K562 (cell line): ENCODE results near the gene RNF115.

Experiments
- CBX3 ChIP-seq, 2 experiments: IDR thresholded peaks; 1 replicate in 1 of 2; 2 replicates in 1 of 2; pipeline ENCODE4 v1.6.1; 2012; ENCODE audit warnings: inconsistent platforms in 2 of 2, low read length in 2 of 2, borderline replicate concordance in 1 of 2, control low read depth in 1 of 2
- EGR1 ChIP-seq: fragments of 450-650 bp; conservative IDR thresholded peaks from 2 replicates; pipeline ENCODE4 v1.6.1; 2017; ENCODE audit warnings: mild to moderate bottlenecking
- FOSL1 ChIP-seq: fragments of 200-800 bp; sonication (Bioruptor generic); conservative IDR thresholded peaks from 2 replicates; pipeline ENCODE4 v1.6.1; 2016; ENCODE audit warnings: missing genetic modification characterization, missing compliant biosample characterization
- GATAD2B ChIP-seq: fragments of 450-650 bp; IDR thresholded peaks from 2 replicates; pipeline ENCODE4 v1.6.1; 2017; ENCODE audit warnings: mild to moderate bottlenecking, borderline replicate concordance
- HNRNPUL1 ChIP-seq: fragments of 200-400 bp; formaldehyde crosslinking; IDR thresholded peaks from 2 replicates; pipeline ENCODE4 v1.6.1; 2017; ENCODE audit warnings: low read length
- KLF13 ChIP-seq: fragments of 450-650 bp; IDR thresholded peaks from 2 replicates; pipeline ENCODE4 v1.6.1; 2016; ENCODE audit warnings: missing genetic modification characterization, low read depth, mild to moderate bottlenecking, missing compliant biosample characterization, moderate library complexity, borderline replicate concordance
- KLF16 ChIP-seq: IDR thresholded peaks from 2 replicates; pipeline ENCODE4 v1.6.1; 2016; ENCODE audit warnings: antibody characterized with exemption
- MEF2D ChIP-seq: conservative IDR thresholded peaks from 2 replicates; pipeline ENCODE4 v1.6.1; 2016; ENCODE audit warnings: low read depth, missing genetic modification characterization, missing compliant biosample characterization
- SETDB1 ChIP-seq: IDR thresholded peaks from one replicate; pipeline ENCODE4 v1.6.1; 2012; ENCODE audit warnings: low read length, control low read depth, inconsistent platforms
- SMAD1 ChIP-seq: fragments of 150-350 bp; IDR thresholded peaks from 2 replicates; pipeline ENCODE4 v1.6.1; 2014; ENCODE audit warnings: low read length, low read depth; ENCODE audit not compliant: partially characterized antibody
- ZNF57 ChIP-seq: fragments of 450-650 bp; formaldehyde crosslinking; IDR thresholded peaks from 2 replicates; pipeline ENCODE4 v1.4.0; 2020; ENCODE audit warnings: mild to moderate bottlenecking, moderate library complexity
- ZNF668 ChIP-seq: fragments of 250-450 bp; sonication (Bioruptor Pico); IDR thresholded peaks from 2 replicates; pipeline ENCODE4 v1.8.0; 2022; ENCODE audit warnings: mild to moderate bottlenecking, inconsistent platforms

DNA sequence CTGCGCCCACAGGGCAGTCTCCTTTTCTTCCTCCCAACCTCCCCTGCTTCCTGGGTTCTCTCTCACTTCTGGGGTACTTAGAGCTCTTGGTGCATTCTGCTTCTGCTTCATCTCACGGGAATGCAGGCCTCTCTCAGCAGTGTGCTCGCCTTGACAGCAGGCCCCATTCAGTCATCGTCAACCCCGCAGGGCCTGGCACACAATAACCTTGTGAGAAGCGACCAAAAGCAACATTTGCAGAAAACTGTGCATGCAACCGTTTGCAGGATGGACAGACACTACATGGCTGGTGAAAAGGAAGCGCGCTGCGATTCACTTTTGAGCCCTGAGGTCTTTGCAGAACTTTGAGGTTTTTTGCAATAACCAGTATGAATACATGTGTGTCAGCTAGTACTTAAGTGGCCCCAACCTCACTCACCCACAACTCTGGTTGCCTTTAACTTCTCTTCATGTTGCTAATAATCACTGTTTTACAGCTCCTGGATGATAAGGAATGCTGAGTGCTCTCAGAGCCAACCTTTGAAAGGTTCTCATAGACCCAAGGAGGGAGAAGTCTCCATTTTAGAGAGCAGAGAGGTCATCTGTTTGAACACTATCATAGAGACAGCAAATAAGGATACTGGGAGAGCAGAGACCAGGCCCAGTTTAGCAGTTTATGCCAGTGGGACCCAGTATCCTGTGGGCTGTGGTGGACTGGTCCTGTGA lies 107.1 kb downstream of the RNF115 start:
- TF ChIP-seq MEF2D (tag) = no peak
- no peak for TF ChIP-seq GATAD2B
- no peak for TF ChIP-seq EGR1
- no peak for TF ChIP-seq ZNF668
- no peak for TF ChIP-seq HNRNPUL1
- TF ChIP-seq ZNF57 (CRISPR knock-in tag) = no peak
- TF ChIP-seq CBX3 (IDR thresholded peaks at IDR 0.05; ENCODE audit: borderline replicate concordance in 1 of 2, low read length in 2 of 2) = no peak
- TF ChIP-seq FOSL1 (tag) = no peak
- TF ChIP-seq SMAD1 = no peak
- TF ChIP-seq KLF13 (tag) = no peak
- no peak for TF ChIP-seq SETDB1
- TF ChIP-seq KLF16 = no peak
